H1 (cell line): ENCODE results near the gene GSTO2. TPM values are rescaled to one million over a fixed set of nuclear protein-coding genes. Genes with fewer than 3 reads are reported as not detected.

Experiments used
- CTCF ChIA-PET: fragments of 300-600 bp; sonication (Branson Sonifier 250); formaldehyde crosslinking; loops from one replicate; lab custom pipeline; 2021; ENCODE audit not compliant: partially characterized antibody; lab: Charles Lee
- POLR2A ChIA-PET: fragments of 300-600 bp; sonication (Branson Sonifier 250); formaldehyde crosslinking; loops from one replicate; lab custom pipeline; 2021; ENCODE audit warnings: inconsistent platforms; ENCODE audit not compliant: partially characterized antibody; lab: Charles Lee
- DNase-seq, 2 experiments: peaks; one replicate each; pipeline versions ENCODE4 v3.0.0 to v3.0.0-alpha.2; 2010 to 2022; ENCODE audit warnings: low spot score in 2 of 2, low read depth in 1 of 2, mixed read lengths in 1 of 2
- FAIRE-seq: peaks from 2 replicates; lab custom pipeline; 2011; peaks lifted over from hg19 to GRCh38; lab: Jason Lieb, UNC
- H2AFZ ChIP-seq: 2 replicates; pipeline ENCODE4 v1.8.1; 2012; ENCODE audit warnings: low read length, inconsistent platforms
- H2AK5ac ChIP-seq: 2 replicates; pipeline ENCODE4 v1.6.1; 2013; ENCODE audit warnings: low read depth, low read length
- H2BK120ac ChIP-seq: replicated peaks from 2 replicates; pipeline ENCODE3; 2013; ENCODE audit warnings: low read depth, low read length, inconsistent platforms
- H2BK12ac ChIP-seq: 2 replicates; pipeline ENCODE4 v1.6.1; 2013; ENCODE audit warnings: low read depth, low read length
- H2BK15ac ChIP-seq: 2 replicates; pipeline ENCODE4 v1.6.1; 2013; ENCODE audit warnings: low read length
- H2BK20ac ChIP-seq: 2 replicates; pipeline ENCODE4 v1.6.1; 2013; ENCODE audit warnings: low read length
- H2BK5ac ChIP-seq: 2 replicates; pipeline ENCODE4 v1.6.1; 2013; ENCODE audit warnings: low read depth, low read length
- H3K14ac ChIP-seq: 2 replicates; pipeline ENCODE4 v1.6.1; 2013; ENCODE audit warnings: inconsistent platforms; ENCODE audit not compliant: insufficient read length
- H3K18ac ChIP-seq: 2 replicates; pipeline ENCODE4 v1.6.1; 2013; ENCODE audit warnings: low read length; ENCODE audit errors: extremely low read depth
- H3K23ac ChIP-seq: 2 replicates; pipeline ENCODE4 v1.6.1; 2013; ENCODE audit warnings: inconsistent platforms; ENCODE audit not compliant: insufficient read length
- H3K23me2 ChIP-seq: 2 replicates; pipeline ENCODE4 v1.6.1; 2013; ENCODE audit warnings: low read depth, low read length
- H3K27ac ChIP-seq: 2 replicates; pipeline ENCODE4 v1.6.1; 2011; ENCODE audit warnings: low read depth, low read length, inconsistent platforms
- H3K27me3 ChIP-seq, 4 experiments: replicated peaks in 1 of 4; 1 replicate in 1 of 4; 2 replicates in 3 of 4; pipeline versions ENCODE4 v1.6.1 to v1.8.1; 2011 to 2013; ENCODE audit warnings: low read length in 3 of 4, mild to moderate bottlenecking in 3 of 4, inconsistent platforms in 2 of 4, mixed read lengths in 2 of 4, moderate library complexity in 1 of 4; ENCODE audit not compliant: control insufficient read depth in 3 of 4, insufficient read depth in 3 of 4; ENCODE audit errors: extremely low read depth in 1 of 4
- H3K36me3 ChIP-seq, 4 experiments: 2 replicates each; pipeline versions ENCODE4 v1.6.1 to v1.8.1; 2011 to 2013; ENCODE audit warnings: mild to moderate bottlenecking in 4 of 4, low read length in 3 of 4, moderate library complexity in 2 of 4, control low read depth in 1 of 4, inconsistent platforms in 1 of 4; ENCODE audit not compliant: insufficient read depth in 4 of 4, control insufficient read depth in 2 of 4
- H3K4ac ChIP-seq: replicated peaks from 2 replicates; pipeline ENCODE3; 2013; ENCODE audit warnings: low read length, low read depth, mixed read lengths, inconsistent platforms; ENCODE audit not compliant: insufficient read length
- H3K4me1 ChIP-seq, 4 experiments: replicated peaks in 1 of 4; 1 replicate in 1 of 4; 2 replicates in 3 of 4; pipeline versions ENCODE4 v1.6.1 to v1.8.1; 2011 to 2013; ENCODE audit warnings: low read length in 3 of 4, inconsistent platforms in 2 of 4, mixed read lengths in 1 of 4; ENCODE audit not compliant: insufficient read depth in 4 of 4, control insufficient read depth in 3 of 4
- H3K4me2 ChIP-seq, 2 experiments: 2 replicates each; pipeline versions ENCODE4 v1.6.1 to v1.8.1; 2011 to 2013; ENCODE audit warnings: low read depth in 2 of 2, low read length in 2 of 2, control low read depth in 1 of 2, inconsistent platforms in 1 of 2, mild to moderate bottlenecking in 1 of 2; ENCODE audit not compliant: insufficient read depth in 1 of 2
- H3K4me3 ChIP-seq, 4 experiments: fragments of 200-600, 300-600 bp in 1 of 4; sonication (generic), shearing (Covaris generic), sonication (Bioruptor Twin) in 1 of 4; 2 replicates each; pipeline versions ENCODE4 v1.5.1 to v1.8.1; 2011 to 2016; ENCODE audit warnings: low read length in 4 of 4, low read depth in 3 of 4, control low read depth in 2 of 4, inconsistent platforms in 2 of 4, mild to moderate bottlenecking in 2 of 4, mixed read lengths in 1 of 4, moderate library complexity in 1 of 4; ENCODE audit not compliant: insufficient read depth in 2 of 4; ENCODE audit errors: extremely low read depth in 1 of 4
- H3K56ac ChIP-seq: replicated peaks from 2 replicates; pipeline ENCODE3; 2013; ENCODE audit warnings: low read depth, mild to moderate bottlenecking, mixed read lengths, low read length, inconsistent platforms; ENCODE audit not compliant: insufficient read length
- H3K79me1 ChIP-seq: 2 replicates; pipeline ENCODE4 v1.6.1; 2013; ENCODE audit warnings: low read depth, low read length, control low read depth
- H3K79me2 ChIP-seq, 2 experiments: 2 replicates each; pipeline versions ENCODE4 v1.6.1 to v1.8.1; 2012 to 2013; ENCODE audit warnings: low read length in 2 of 2, mild to moderate bottlenecking in 2 of 2, inconsistent platforms in 1 of 2; ENCODE audit not compliant: insufficient read depth in 2 of 2, control insufficient read depth in 1 of 2
- H3K9ac ChIP-seq, 4 experiments: replicated peaks in 1 of 4; 1 replicate in 1 of 4; 2 replicates in 3 of 4; pipeline versions ENCODE4 v1.6.1 to v1.8.1; 2011 to 2013; ENCODE audit warnings: low read depth in 3 of 4, low read length in 3 of 4, control low read depth in 2 of 4, mild to moderate bottlenecking in 2 of 4, moderate library complexity in 2 of 4, inconsistent platforms in 1 of 4; ENCODE audit errors: extremely low read depth in 1 of 4
- H3K9me3 ChIP-seq, 2 experiments: 2 replicates each; pipeline versions ENCODE4 v1.6.1 to v1.8.1; 2012 to 2013; ENCODE audit warnings: mild to moderate bottlenecking in 2 of 2, moderate library complexity in 2 of 2, control low read depth in 1 of 2, inconsistent platforms in 1 of 2, low read depth in 1 of 2, low read length in 1 of 2, mixed read lengths in 1 of 2; ENCODE audit not compliant: insufficient read depth in 2 of 2
- H4K20me1 ChIP-seq, 2 experiments: replicated peaks in 1 of 2; 2 replicates each; pipeline versions ENCODE3 to v1.8.1; 2011 to 2013; ENCODE audit warnings: inconsistent platforms in 2 of 2, low read length in 2 of 2, mild to moderate bottlenecking in 1 of 2; ENCODE audit not compliant: insufficient read depth in 2 of 2, control insufficient read depth in 1 of 2
- H4K5ac ChIP-seq: 2 replicates; pipeline ENCODE4 v1.6.1; 2013; ENCODE audit warnings: low read length, low read depth, mixed read lengths, inconsistent platforms; ENCODE audit not compliant: insufficient read length
- H4K8ac ChIP-seq: 2 replicates; pipeline ENCODE4 v1.8.0; 2013; ENCODE audit warnings: mild to moderate bottlenecking, moderate library complexity, low read length, inconsistent platforms; ENCODE audit not compliant: insufficient read depth; ENCODE audit errors: extremely low read depth
- H4K91ac ChIP-seq: replicated peaks from 2 replicates; pipeline ENCODE3; 2013; ENCODE audit warnings: low read length, mixed read lengths, inconsistent platforms; ENCODE audit not compliant: insufficient read length
- BACH1 ChIP-seq: IDR thresholded peaks from 2 replicates; pipeline ENCODE4 v1.6.1; 2012; ENCODE audit warnings: low read length, improper control_type of control experiment
- RAD21 ChIP-seq, 2 experiments: IDR thresholded peaks in 1 of 2; conservative IDR thresholded peaks in 1 of 2; 2 replicates each; pipeline ENCODE4 v1.6.1; 2011; ENCODE audit warnings: low read depth in 2 of 2, low read length in 2 of 2, improper control_type of control experiment in 1 of 2, inconsistent platforms in 1 of 2, mild to moderate bottlenecking in 1 of 2, moderate library complexity in 1 of 2
- WGBS, 2 experiments: shearing (Covaris generic) in 1 of 2; methylation state at CpG; one replicate each; pipeline versions ENCODE4 v1.1.6 to v1.1.7; 2013 to 2015; ENCODE audit warnings: low lambda C conversion rate in 2 of 2, mixed read lengths in 2 of 2, inconsistent platforms in 1 of 2, low coverage in 1 of 2, missing lambda C conversion rate in 1 of 2; ENCODE audit not compliant: insufficient replicate concordance in 2 of 2, insufficient coverage in 1 of 2, insufficient read length in 1 of 2; ENCODE audit errors: extremely low coverage in 1 of 2, missing lambda C conversion rate in 1 of 2; 5-methylcytosine and 5-hydroxymethylcytosine counted together
- polyA plus RNA-seq, 7 experiments: library from polyadenylated mRNA; depleted of rRNA in 3 of 7; stranded (reverse) in 5 of 7; unstranded in 2 of 7; fragments of >200 nt in 5 of 7; fragments of 200-250 nt in 2 of 7; gene quantifications; 1 replicate in 5 of 7; 2 replicates in 1 of 7; 4 replicates in 1 of 7; pipeline versions ENCODE4 v1.2.1 to v1.2.3, GENCODE V29; 2011 to 2013; ENCODE audit warnings: missing spikeins in 2 of 7, mixed read lengths in 2 of 7
- total RNA-seq: library from RNA; stranded (reverse); fragmentation: NEBNext Ultra II Directional; extraction: Animal tissue kit (Norgen Biotek cat#: 25700); gene quantifications from 2 replicates; pipeline ENCODE4 v1.2.1, GENCODE V29; 2021
- TF ChIP-seq, protein P1 (sequence below), 3 experiments: IDR thresholded peaks; 1 replicate in 2 of 3; 2 replicates in 1 of 3; pipeline versions ENCODE4 v1.5.1 to v1.6.1; 2011; ENCODE audit warnings: low read length in 3 of 3, mild to moderate bottlenecking in 3 of 3, inconsistent platforms in 2 of 3, low read depth in 1 of 3, moderate library complexity in 1 of 3; ENCODE audit not compliant: insufficient read depth in 1 of 3; ENCODE audit errors: control extremely low read depth in 1 of 3

The GSTO2 gene
- total and polyA plus RNA-seq, 2 of the 8 experiments (the other 6 are each of a cell fraction or from before 2014, with no cell fraction given), result 13.1 to 41.7 TPM

DNA sequence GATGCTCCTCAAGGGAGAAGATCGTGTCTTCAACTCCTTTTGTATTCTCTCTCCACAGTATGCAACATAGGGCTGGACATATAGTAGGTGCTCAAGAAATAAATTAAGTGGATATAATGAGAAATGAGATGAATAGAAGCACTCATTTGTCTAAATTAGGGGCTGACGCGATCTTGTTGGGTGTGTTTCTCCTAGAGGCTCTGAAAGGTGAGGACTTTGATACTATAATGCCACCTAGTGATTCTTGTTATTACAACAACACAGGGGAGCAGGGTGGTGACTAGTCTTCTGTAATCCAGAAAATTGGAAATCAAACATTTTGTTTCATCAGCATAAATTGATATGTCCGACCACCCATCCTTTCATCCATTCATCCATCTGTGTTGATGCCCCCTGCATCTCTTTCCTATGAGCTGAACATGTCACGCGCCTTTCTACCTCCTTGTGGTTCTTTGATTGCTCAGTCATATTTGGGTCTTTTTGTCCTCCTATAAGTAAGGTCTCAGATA, 81.2 kb downstream of the GSTO2 start:
- no peaks in the 10 kb centered on the region for H3K79me1 ChIP-seq
- H2BK20ac ChIP-seq, result no peak overlapping the region
- H4K91ac ChIP-seq, result no peak overlapping the region
- H3K23me2 ChIP-seq, result peaks cover 7% of the 10 kb centered on the region; the same call in 1 of the 2 replicates
- no peaks in the 10 kb centered on the region for H3K36me3 ChIP-seq
- POLR2A ChIA-PET, result interaction anchor here (0.9 to 2.0 kb wide), 8 partner anchors 9 to 57 kb away, joined by 3 to 8 read pairs (median 4); partner anchors contain the start of gene ITPRIP
- no peak overlapping the region for H3K9ac ChIP-seq
- H2BK15ac ChIP-seq, result no peak overlapping the region
- no peaks in the 10 kb centered on the region for H3K9me3 ChIP-seq
- H3K27me3 ChIP-seq, result peaks cover 5 to 13% (median 10%) of the 10 kb centered on the region in 4 experiments
- H3K56ac ChIP-seq, result no peak overlapping the region
- FAIRE-seq (peak; percentile 84), DNase-seq (no peak)
- no peak overlapping the region for H3K18ac ChIP-seq
- H3K4me3 ChIP-seq, result no peak overlapping the region
- CTCF ChIA-PET, result interaction anchor here (0.6 to 17.2 kb wide), 34 partner anchors 9 to 599 kb away, joined by 3 to 379 read pairs (median 5); partner anchors contain the start of genes GSTO1 and ITPRIP
- H4K8ac ChIP-seq, result no peak overlapping the region
- H3K4ac ChIP-seq, result no peak overlapping the region
- peak overlapping the region; percentile 76; the same call in 1 of the 2 replicates for H2BK12ac ChIP-seq
- no peak overlapping the region for H2BK120ac ChIP-seq
- H3K27ac ChIP-seq, result no peak overlapping the region
- H4K5ac ChIP-seq, result no peak overlapping the region
- WGBS, 2 experiments, result 41% methylated on average over 6 of the region's 6 CpGs; no CpG with 5 or more reads in 1 of the 2 experiments
- peaks cover 0 to 9% (median 1%) of the 10 kb centered on the region in 4 experiments; a peak in 2 of 7 replicates for H3K4me1 ChIP-seq
- TF ChIP-seq RAD21 (IDR thresholded peaks at IDR 0.05 in 1 of 2, conservative IDR thresholded peaks at IDR 0.05 in 1 of 2; ENCODE audit: low read depth in 2 of 2, low read length in 2 of 2), result peak; percentile 87 to 89
- no peak for TF ChIP-seq BACH1
- TF ChIP-seq, protein P1, sequence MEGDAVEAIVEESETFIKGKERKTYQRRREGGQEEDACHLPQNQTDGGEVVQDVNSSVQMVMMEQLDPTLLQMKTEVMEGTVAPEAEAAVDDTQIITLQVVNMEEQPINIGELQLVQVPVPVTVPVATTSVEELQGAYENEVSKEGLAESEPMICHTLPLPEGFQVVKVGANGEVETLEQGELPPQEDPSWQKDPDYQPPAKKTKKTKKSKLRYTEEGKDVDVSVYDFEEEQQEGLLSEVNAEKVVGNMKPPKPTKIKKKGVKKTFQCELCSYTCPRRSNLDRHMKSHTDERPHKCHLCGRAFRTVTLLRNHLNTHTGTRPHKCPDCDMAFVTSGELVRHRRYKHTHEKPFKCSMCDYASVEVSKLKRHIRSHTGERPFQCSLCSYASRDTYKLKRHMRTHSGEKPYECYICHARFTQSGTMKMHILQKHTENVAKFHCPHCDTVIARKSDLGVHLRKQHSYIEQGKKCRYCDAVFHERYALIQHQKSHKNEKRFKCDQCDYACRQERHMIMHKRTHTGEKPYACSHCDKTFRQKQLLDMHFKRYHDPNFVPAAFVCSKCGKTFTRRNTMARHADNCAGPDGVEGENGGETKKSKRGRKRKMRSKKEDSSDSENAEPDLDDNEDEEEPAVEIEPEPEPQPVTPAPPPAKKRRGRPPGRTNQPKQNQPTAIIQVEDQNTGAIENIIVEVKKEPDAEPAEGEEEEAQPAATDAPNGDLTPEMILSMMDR (IDR thresholded peaks at IDR 0.05; ENCODE audit: control extremely low read depth in 1 of 3, insufficient read depth in 1 of 3, low read depth in 1 of 3, low read length in 3 of 3), result peak in 2 of 3 experiments; percentile 50 to 80; a peak in 3 of 4 replicates
- H2BK5ac ChIP-seq, result 0 out of 2 replicates have a peak overlapping the region, but pooled peaks have one; percentile 55
- no peak overlapping the region for H3K23ac ChIP-seq
- 0 out of 2 replicates have a peak overlapping the region, but pooled peaks have one; percentile 13 for H2AFZ ChIP-seq
- H4K20me1 ChIP-seq, result no peaks in the 10 kb centered on the region
- H3K14ac ChIP-seq, result no peak overlapping the region
- no peaks in the 10 kb centered on the region for H3K79me2 ChIP-seq
- H3K4me2 ChIP-seq, result peak overlapping the region in 1 of 2 experiments; percentile 8; a peak in 1 of 4 replicates
- no peak overlapping the region for H2AK5ac ChIP-seq
